Smooth muscle cell (in vitro differentiated cells): ENCODE measurements around the gene TPRA1. TPM values are rescaled to one million over a fixed set of nuclear protein-coding genes. Genes with fewer than 3 reads are reported as not detected.

Experiments used
- DNase-seq: peaks from one replicate; lab custom pipeline; 2025; ENCODE audit not compliant: unreplicated experiment; lab: John Stamatoyannopoulos, UW
- H2AFZ ChIP-seq: fragments of 200-600 bp; sonication (generic); 2 replicates; pipeline ENCODE4 v1.6.0; 2016; ENCODE audit warnings: antibody characterized with exemption, low read depth, mild to moderate bottlenecking
- H3F3A ChIP-seq: fragments of 200-600 bp; sonication (generic); 2 replicates; pipeline ENCODE4 v1.6.0; 2017; ENCODE audit warnings: antibody characterized with exemption, low read depth
- H3K27ac ChIP-seq: fragments of 200-600 bp; sonication (generic); 2 replicates; pipeline ENCODE4 v1.5.1; 2016; ENCODE audit warnings: low read depth, mild to moderate bottlenecking
- H3K27me3 ChIP-seq: fragments of 200-600 bp; sonication (generic); 2 replicates; pipeline ENCODE4 v1.6.1; 2016; ENCODE audit warnings: low read depth, mild to moderate bottlenecking
- H3K36me3 ChIP-seq: fragments of 200-600 bp; sonication (generic); 2 replicates; pipeline ENCODE4 v1.5.1; 2016; ENCODE audit warnings: low read depth
- H3K4me1 ChIP-seq: fragments of 200-600 bp; sonication (generic); 2 replicates; pipeline ENCODE4 v1.5.1; 2016; ENCODE audit warnings: low read depth
- H3K4me2 ChIP-seq: fragments of 200-600 bp; sonication (generic); 2 replicates; pipeline ENCODE4 v1.6.0; 2016; ENCODE audit warnings: mild to moderate bottlenecking
- H3K4me3 ChIP-seq: fragments of 200-600 bp; sonication (generic); 2 replicates; pipeline ENCODE4 v1.5.1; 2016; ENCODE audit warnings: mild to moderate bottlenecking
- H3K79me2 ChIP-seq: fragments of 200-600 bp; sonication (generic); 2 replicates; pipeline ENCODE4 v1.6.0; 2016; ENCODE audit warnings: low read depth, mild to moderate bottlenecking
- H3K9ac ChIP-seq: fragments of 200-600 bp; sonication (generic); 2 replicates; pipeline ENCODE4 v1.6.0; 2016; ENCODE audit warnings: low read depth
- H3K9me3 ChIP-seq: fragments of 200-600 bp; sonication (generic); replicated peaks from 2 replicates; pipeline ENCODE4 v1.5.1; 2016; ENCODE audit warnings: low read depth
- H4K20me1 ChIP-seq: fragments of 200-600 bp; sonication (generic); 2 replicates; pipeline ENCODE4 v1.6.0; 2016; ENCODE audit warnings: low read depth
- CTCF ChIP-seq: fragments of 200-600 bp; sonication (generic); IDR thresholded peaks from 2 replicates; pipeline ENCODE4 v1.5.1; 2017; ENCODE audit warnings: borderline replicate concordance, mild to moderate bottlenecking, antibody characterized with exemption; ENCODE audit not compliant: insufficient read depth, poor library complexity, severe bottlenecking
- WGBS: methylation state at CpG from one replicate; pipeline ENCODE4 v1.1.7; 2016; ENCODE audit warnings: low lambda C conversion rate; 5-methylcytosine and 5-hydroxymethylcytosine counted together
- polyA plus RNA-seq: library from polyadenylated mRNA; unstranded; fragments of >200 nt; fragmentation: Nextera tagmentation; extraction: Ambion mirVana; gene quantifications from 2 replicates; pipeline ENCODE4 v1.2.1, GENCODE V29; 2016
- total RNA-seq: library from RNA; depleted of rRNA; stranded (reverse); fragments of >200 nt; gene quantifications from 2 replicates; pipeline ENCODE4 v1.2.3, GENCODE V29; 2014

The TPRA1 gene
- total and polyA plus RNA-seq, 2 experiments from 2014 or later, result 25.9 to 43.5 TPM

GRCh38 chr3:127585163-127585812 lies 5.2 kb downstream of the TPRA1 start:
- no peak for TF ChIP-seq CTCF
- no peaks in the 10 kb centered on the region for H3K27me3 ChIP-seq
- H3K79me2 ChIP-seq, result peaks cover 68% of the 10 kb centered on the region
- peaks cover 12% of the 10 kb centered on the region for H3K4me1 ChIP-seq
- whole genome bisulfite sequencing, result 52% methylated on average over 4 of the region's 4 CpGs
- H3K4me2 ChIP-seq, result no peak overlapping the region
- no peak overlapping the region for H3K4me3 ChIP-seq
- no peaks in the 10 kb centered on the region for H3K9me3 ChIP-seq
- H3K27ac ChIP-seq, result no peak overlapping the region
- H3K36me3 ChIP-seq, result no peaks in the 10 kb centered on the region
- H3K9ac ChIP-seq, result no peak overlapping the region
- no peak overlapping the region for H2AFZ ChIP-seq
- peaks cover 94% of the 10 kb centered on the region for H4K20me1 ChIP-seq
- no peaks in the 10 kb centered on the region for H3F3A ChIP-seq
- DNase-seq, result no peak

DNA sequence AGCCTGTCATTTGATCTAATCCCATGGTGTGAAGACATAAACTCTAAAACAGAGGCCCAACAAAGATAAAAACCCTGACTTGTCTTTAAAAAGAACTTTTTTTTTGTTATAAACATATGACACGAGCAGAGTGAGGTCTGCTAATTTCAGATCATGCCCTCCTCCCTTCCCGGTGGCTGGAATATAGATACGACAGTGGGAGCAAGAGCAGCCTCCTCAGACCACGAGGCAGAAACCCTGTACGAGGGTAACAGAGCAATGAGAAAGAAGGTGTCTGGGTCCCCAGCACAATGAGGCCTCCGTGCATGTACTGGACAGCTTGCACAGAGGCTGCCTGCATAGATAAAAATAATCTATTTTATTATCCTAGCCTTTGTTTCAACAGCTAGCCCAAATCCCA lies 5.8 kb downstream of the TPRA1 start:
- WGBS, result 91% methylated on average over 6 of the region's 6 CpGs
- Histone ChIP-seq H3K9me3 (no peaks in the 10 kb centered on the region), H3K36me3 (no peaks in the 10 kb centered on the region), H2AFZ (no peak overlapping the region), H3K79me2 (peaks cover 64% of the 10 kb centered on the region), H4K20me1 (peaks cover 98% of the 10 kb centered on the region), H3F3A (no peaks in the 10 kb centered on the region), H3K4me3 (no peak overlapping the region), H3K27ac (no peak overlapping the region), H3K27me3 (no peaks in the 10 kb centered on the region), H3K4me2 (no peak overlapping the region), H3K9ac (no peak overlapping the region), H3K4me1 (peaks cover 12% of the 10 kb centered on the region)
- TF ChIP-seq CTCF, result no peak
- no peak for DNase-seq

DNA sequence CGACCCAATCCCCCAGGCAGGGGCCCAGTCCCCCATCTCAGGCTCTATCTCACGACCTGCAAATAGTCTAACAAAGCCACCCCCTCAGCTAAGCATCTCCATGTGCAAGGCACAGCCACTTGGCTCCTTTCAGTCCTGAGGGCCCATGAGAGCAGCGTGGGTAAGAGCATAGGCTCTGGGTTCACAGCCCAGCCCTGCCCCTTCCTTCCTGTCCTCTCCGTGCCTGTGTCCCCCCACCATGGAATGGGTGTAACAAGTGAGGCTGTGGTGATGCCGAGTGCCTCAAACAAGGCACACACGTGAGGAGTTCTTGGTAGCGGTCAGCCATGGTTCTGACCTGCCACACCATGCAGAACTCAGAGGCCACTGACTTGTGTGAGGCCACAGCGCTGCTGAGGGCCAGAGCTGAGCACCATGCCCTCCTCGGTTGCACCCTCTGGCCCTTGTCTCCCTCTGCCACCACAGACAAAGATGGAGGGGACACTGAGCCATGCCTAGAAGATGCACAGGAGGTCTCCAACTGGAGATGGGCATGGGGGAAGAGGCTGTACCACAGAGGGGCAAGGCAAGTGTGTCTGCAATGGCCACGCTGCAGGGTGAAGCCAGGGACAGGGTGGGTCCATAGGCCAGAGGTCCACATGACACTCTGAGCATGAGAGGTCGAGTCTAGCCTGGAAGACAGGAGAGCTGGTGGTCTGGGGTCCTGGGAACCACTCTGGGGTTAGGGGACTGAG lies 10.0 kb downstream of the TPRA1 start:
- Histone ChIP-seq H4K20me1 (peaks cover 85% of the 10 kb centered on the region), H3F3A (no peaks in the 10 kb centered on the region), H3K4me2 (no peak overlapping the region), H3K4me3 (no peak overlapping the region), H3K36me3 (no peaks in the 10 kb centered on the region), H3K4me1 (peaks cover under 1% of the 10 kb centered on the region), H2AFZ (no peak overlapping the region), H3K27ac (no peak overlapping the region), H3K79me2 (peaks cover 22% of the 10 kb centered on the region), H3K27me3 (no peaks in the 10 kb centered on the region), H3K9ac (no peak overlapping the region), H3K9me3 (no peaks in the 10 kb centered on the region)
- WGBS, result 96% methylated on average over 9 of the region's 11 CpGs
- TF ChIP-seq CTCF, result no peak
- no peak for DNase-seq
